AG04450 (cell line): ENCODE results near the gene PDGFA. TPM values are rescaled to one million over a fixed set of nuclear protein-coding genes. Genes with fewer than 3 reads are reported as not detected.
"Not testable (repeated sequence)": the region's sequence is repeated elsewhere in the genome, so short reads cannot be mapped to it uniquely, and the experiment has no call there.

Source experiments
- CTCF ChIA-PET: fragments of 300-600, 350-600 bp; formaldehyde crosslinking; extraction: SDS; loops from one replicate; lab custom pipeline; 2022; ENCODE audit warnings: antibody characterized with exemption, inconsistent platforms; lab: Charles Lee
- POLR2A ChIA-PET: fragments of 350-600 bp; formaldehyde crosslinking; extraction: SDS; loops from one replicate; lab custom pipeline; 2021; ENCODE audit warnings: antibody characterized with exemption, inconsistent platforms; lab: Yijun Ruan, JAX
- DNase-seq: peaks from one replicate; pipeline ENCODE4 v3.0.0-alpha.2; 2011; ENCODE audit warnings: low read depth, low spot score
- H3K27ac ChIP-seq: one replicate; pipeline ENCODE4 v1.5.1; 2012; ENCODE audit warnings: low read depth, low read length, control low read depth
- H3K27me3 ChIP-seq: one replicate; pipeline ENCODE4 v1.6.0; 2012; ENCODE audit warnings: low read length; ENCODE audit not compliant: control insufficient read depth, insufficient read depth
- H3K4me3 ChIP-seq: 2 replicates; pipeline ENCODE4 v1.5.1; 2011; ENCODE audit warnings: mild to moderate bottlenecking, low read depth, low read length, control low read depth
- H3K9me3 ChIP-seq: 2 replicates; pipeline ENCODE4 v1.5.1; 2012; ENCODE audit warnings: low read length; ENCODE audit not compliant: control insufficient read depth, insufficient read depth
- polyA plus RNA-seq: library from polyadenylated mRNA; depleted of rRNA; stranded (reverse); fragments of >200 nt; gene quantifications from 2 replicates; pipeline ENCODE4 v1.2.3, GENCODE V29; 2011
- TF ChIP-seq, protein P1 (sequence below): IDR thresholded peaks from 2 replicates; pipeline ENCODE4 v1.5.1; 2011; ENCODE audit warnings: low read depth, low read length, control low read depth, inconsistent platforms

PDGFA gene
- polyA plus RNA-seq, 1 experiment = 2.0 TPM

DNA sequence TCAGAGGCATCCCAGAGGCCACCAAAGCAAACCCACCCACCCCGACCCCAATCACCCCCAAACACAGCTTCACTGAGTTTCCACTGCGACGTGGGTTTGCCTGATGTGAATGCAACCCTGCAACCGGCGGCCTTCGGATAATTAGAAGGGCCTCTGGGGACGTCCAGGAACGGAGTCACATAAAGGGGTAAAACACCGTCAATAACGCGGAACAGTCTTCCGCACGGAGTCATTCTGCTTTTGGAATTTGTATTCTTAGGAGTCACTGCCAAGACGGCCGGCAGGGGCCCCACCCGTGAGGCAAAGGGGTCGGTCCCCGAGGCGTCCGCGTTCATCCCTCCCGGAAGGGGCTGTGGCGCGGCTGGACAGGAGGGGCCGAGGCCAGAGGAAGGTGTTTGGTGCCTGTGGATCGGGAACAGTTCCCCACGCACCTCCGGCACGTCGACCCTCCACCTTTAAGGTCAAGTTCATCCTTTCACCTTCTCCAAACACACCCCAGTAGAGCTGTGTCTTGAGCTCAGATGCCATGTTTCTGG lies 36.7 kb upstream of the PDGFA start:
- peaks cover 7% of the 10 kb centered on the region for H3K27me3 ChIP-seq
- CTCF ChIA-PET = no interaction called here
- no peak for DNase-seq
- TF ChIP-seq, protein P1, sequence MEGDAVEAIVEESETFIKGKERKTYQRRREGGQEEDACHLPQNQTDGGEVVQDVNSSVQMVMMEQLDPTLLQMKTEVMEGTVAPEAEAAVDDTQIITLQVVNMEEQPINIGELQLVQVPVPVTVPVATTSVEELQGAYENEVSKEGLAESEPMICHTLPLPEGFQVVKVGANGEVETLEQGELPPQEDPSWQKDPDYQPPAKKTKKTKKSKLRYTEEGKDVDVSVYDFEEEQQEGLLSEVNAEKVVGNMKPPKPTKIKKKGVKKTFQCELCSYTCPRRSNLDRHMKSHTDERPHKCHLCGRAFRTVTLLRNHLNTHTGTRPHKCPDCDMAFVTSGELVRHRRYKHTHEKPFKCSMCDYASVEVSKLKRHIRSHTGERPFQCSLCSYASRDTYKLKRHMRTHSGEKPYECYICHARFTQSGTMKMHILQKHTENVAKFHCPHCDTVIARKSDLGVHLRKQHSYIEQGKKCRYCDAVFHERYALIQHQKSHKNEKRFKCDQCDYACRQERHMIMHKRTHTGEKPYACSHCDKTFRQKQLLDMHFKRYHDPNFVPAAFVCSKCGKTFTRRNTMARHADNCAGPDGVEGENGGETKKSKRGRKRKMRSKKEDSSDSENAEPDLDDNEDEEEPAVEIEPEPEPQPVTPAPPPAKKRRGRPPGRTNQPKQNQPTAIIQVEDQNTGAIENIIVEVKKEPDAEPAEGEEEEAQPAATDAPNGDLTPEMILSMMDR = no peak
- POLR2A ChIA-PET = no interaction called here
- no peak overlapping the region for H3K4me3 ChIP-seq
- H3K27ac ChIP-seq = no peak overlapping the region
- H3K9me3 ChIP-seq = peaks cover 7% of the 10 kb centered on the region

GRCh38 chr7:555551-556160 lies 36.0 kb upstream of the PDGFA start:
- POLR2A ChIA-PET = no interaction called here
- CTCF ChIA-PET = no interaction called here
- no peak for DNase-seq

GRCh38 chr7:553636-554111 lies 34.0 kb upstream of the PDGFA start:
- peaks cover 4% of the 10 kb centered on the region for H3K27me3 ChIP-seq
- H3K27ac ChIP-seq = no peak overlapping the region
- no peak overlapping the region for H3K4me3 ChIP-seq
- no peak for DNase-seq
- TF ChIP-seq, protein P1 = no peak
- CTCF ChIA-PET = no interaction called here
- POLR2A ChIA-PET = no interaction called here
- H3K9me3 ChIP-seq = peaks cover 14% of the 10 kb centered on the region

More at GRCh38 chr7:555551-556160, 36.0 kb upstream of the PDGFA start:
- Histone ChIP-seq H3K4me3 (no peak overlapping the region), H3K27ac (no peak overlapping the region), H3K27me3 (peaks cover 4% of the 10 kb centered on the region), H3K9me3 (peaks cover 7% of the 10 kb centered on the region)
- TF ChIP-seq, protein P1 = no peak

DNA sequence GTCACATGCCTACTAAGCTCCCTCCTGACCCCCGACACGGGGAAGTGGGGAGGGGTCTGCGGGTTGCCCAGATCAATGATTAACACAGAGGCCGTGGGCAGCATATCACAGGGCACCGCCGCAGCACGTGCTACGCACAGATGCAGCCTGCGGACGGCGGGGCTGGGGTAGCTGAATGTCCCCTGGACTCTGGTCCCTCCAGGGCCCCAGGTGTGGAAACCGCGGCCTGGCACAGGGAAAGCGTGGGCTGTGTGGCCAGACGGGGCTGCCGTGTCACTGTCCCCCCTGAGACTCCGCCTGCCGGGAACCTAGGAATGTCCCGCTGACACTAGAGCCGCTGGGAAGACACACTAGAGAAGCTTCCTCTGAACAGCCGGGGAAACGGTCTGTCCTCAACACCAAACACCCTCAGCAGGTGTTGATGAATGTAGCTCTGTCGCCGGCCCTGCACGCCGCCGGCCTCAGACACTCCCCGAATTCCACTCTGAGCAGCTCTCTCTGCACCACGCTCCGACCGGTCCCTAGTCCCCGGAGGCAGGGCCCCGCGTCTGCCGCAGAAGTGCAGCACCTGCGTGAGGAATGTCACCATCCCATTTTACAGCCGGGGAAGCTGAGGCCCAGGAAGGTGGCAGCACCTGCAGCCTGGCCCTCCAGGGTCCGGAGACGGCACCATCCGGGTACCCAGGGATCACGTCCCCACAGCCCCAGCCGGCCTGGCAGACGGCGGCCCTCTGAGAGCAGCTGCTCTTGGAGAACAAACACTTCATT lies 33.4 kb upstream of the PDGFA start:
- no peak overlapping the region for H3K4me3 ChIP-seq
- POLR2A ChIA-PET = no interaction called here
- CTCF ChIA-PET = no interaction called here
- DNase-seq = no peak
- no peak overlapping the region for H3K27ac ChIP-seq
- peaks cover 4% of the 10 kb centered on the region for H3K27me3 ChIP-seq
- TF ChIP-seq, protein P1 = no peak
- H3K9me3 ChIP-seq = peaks cover 14% of the 10 kb centered on the region

DNA sequence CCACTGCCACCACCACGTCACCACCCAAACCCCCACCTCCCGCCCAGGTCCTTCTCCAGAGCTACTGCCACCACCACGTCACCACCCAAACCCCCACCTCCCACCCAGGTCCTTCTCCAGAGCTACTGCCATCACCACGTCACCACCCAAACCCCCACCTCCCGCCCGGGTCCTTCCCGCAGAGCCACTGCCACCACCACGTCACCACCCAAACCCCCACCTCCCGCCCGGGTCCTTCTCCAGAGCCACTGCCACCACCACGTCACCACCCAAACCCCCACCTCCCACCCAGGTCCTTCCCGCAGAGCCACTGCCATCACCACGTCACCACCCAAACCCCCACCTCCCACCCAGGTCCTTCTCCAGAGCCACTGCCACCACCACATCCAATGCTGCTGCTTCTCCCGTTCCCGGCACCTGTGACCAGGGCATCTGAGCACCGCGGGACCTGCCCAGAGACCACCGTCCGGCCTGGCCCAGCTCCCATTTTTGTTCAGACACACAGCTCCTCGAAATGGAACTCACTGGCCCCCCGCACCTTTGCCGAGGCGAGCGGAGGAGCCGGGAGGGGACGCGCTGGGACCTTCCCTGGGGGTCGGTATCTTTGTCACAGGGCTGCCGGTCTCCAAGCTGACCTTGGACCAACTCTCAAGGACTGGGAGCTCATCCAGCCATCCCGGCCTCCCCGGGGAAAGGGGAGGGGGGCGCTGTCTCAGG lies 32.7 kb upstream of the PDGFA start:
- H3K27ac ChIP-seq, POLR2A ChIA-PET, CTCF ChIA-PET, H3K27me3 ChIP-seq, DNase-seq, H3K4me3 ChIP-seq: not testable (repeated sequence)
- H3K9me3 ChIP-seq = peaks cover 12% of the 10 kb centered on the region

GRCh38 chr7:551615-551970 lies 31.9 kb upstream of the PDGFA start:
- H3K27ac ChIP-seq, H3K4me3 ChIP-seq, H3K9me3 ChIP-seq, POLR2A ChIA-PET, CTCF ChIA-PET, H3K27me3 ChIP-seq, DNase-seq: not testable (repeated sequence)
